OCI-LY7 (cell line): ENCODE results near the gene AOAH. TPM values are rescaled to one million over a fixed set of nuclear protein-coding genes. Genes with fewer than 3 reads are reported as not detected.

ENCODE experiments used
- BruUV-seq: library from RNA; stranded (reverse); fragments of 400-500 nt; replicated peaks from 2 replicates; lab custom pipeline; 2021; lab: Mats Ljungman, UMichigan
- CTCF ChIA-PET: fragments of 300-600 bp; sonication (Branson Sonifier 250); formaldehyde crosslinking; loops from one replicate; lab custom pipeline; 2022; ENCODE audit warnings: antibody characterized with exemption; ENCODE audit not compliant: unreplicated experiment; lab: Charles Lee
- POLR2A ChIA-PET: fragments of 300-600 bp; sonication (Branson Sonifier 250); formaldehyde crosslinking; loops from one replicate; lab custom pipeline; 2022; ENCODE audit warnings: antibody characterized with exemption; lab: Charles Lee
- DNase-seq: peaks from one replicate; pipeline ENCODE4 v3.0.0-alpha.2; 2015; ENCODE audit warnings: low spot score
- H2AFZ ChIP-seq: fragments of 200-600 bp; sonication (generic), shearing (Covaris generic); 2 replicates; pipeline ENCODE4 v1.6.1; 2014; ENCODE audit warnings: mild to moderate bottlenecking, antibody characterized with exemption, low read length, moderate library complexity
- H3K27ac ChIP-seq: fragments of 200-600 bp; sonication (generic); 2 replicates; pipeline ENCODE4 v1.5.1; 2014; ENCODE audit warnings: mixed run types, low read depth, mild to moderate bottlenecking, moderate library complexity, low read length, inconsistent platforms; ENCODE audit not compliant: poor library complexity, severe bottlenecking
- H3K36me3 ChIP-seq: fragments of 200-600 bp; sonication (generic); 2 replicates; pipeline ENCODE4 v1.6.1; 2014; ENCODE audit warnings: mild to moderate bottlenecking, antibody characterized with exemption, low read length, moderate library complexity, mixed read lengths; ENCODE audit not compliant: insufficient read depth
- H3K4me1 ChIP-seq: fragments of 200-600 bp; sonication (generic); 2 replicates; pipeline ENCODE4 v1.5.1; 2014; ENCODE audit warnings: mild to moderate bottlenecking, low read length; ENCODE audit not compliant: insufficient read depth, poor library complexity, severe bottlenecking
- H3K4me2 ChIP-seq: fragments of 200-600 bp; sonication (generic); 2 replicates; pipeline ENCODE4 v1.6.1; 2014; ENCODE audit warnings: mild to moderate bottlenecking, low read length
- H3K4me3 ChIP-seq: fragments of 200-600 bp; sonication (generic); 2 replicates; pipeline ENCODE4 v1.5.1; 2014; ENCODE audit warnings: mild to moderate bottlenecking, low read depth, low read length; ENCODE audit not compliant: poor library complexity, severe bottlenecking
- H3K79me2 ChIP-seq: fragments of 200-600 bp; sonication (generic); 2 replicates; pipeline ENCODE4 v1.6.1; 2016; ENCODE audit warnings: low read depth, mild to moderate bottlenecking, low read length, moderate library complexity, mixed read lengths; ENCODE audit not compliant: insufficient read depth
- H3K9me2 ChIP-seq: fragments of 200-600 bp; sonication (generic); 2 replicates; pipeline ENCODE4 v1.6.1; 2016; ENCODE audit warnings: mild to moderate bottlenecking, low read length, mixed read lengths; ENCODE audit not compliant: insufficient read depth
- H3K9me3 ChIP-seq: fragments of 200-600 bp; sonication (generic); 2 replicates; pipeline ENCODE4 v1.6.1; 2014; ENCODE audit warnings: mild to moderate bottlenecking, mixed run types, low read length, mixed read lengths
- H4K20me1 ChIP-seq: fragments of 200-600 bp; sonication (generic); 2 replicates; pipeline ENCODE4 v1.6.1; 2014; ENCODE audit warnings: mild to moderate bottlenecking, antibody characterized with exemption, low read length, moderate library complexity, mixed read lengths; ENCODE audit not compliant: insufficient read depth
- EZH2phosphoT487 ChIP-seq: fragments of 200-600 bp; sonication (generic); IDR thresholded peaks from 2 replicates; pipeline ENCODE4 v1.6.1; 2018; ENCODE audit warnings: low read depth, borderline replicate concordance, mild to moderate bottlenecking, mixed run types, antibody characterized with exemption, low read length, moderate library complexity, mixed read lengths
- intact Hi-C: fragments of 100-400 bp; cut with micrococcal nuclease; formaldehyde crosslinking; loops from one replicate; pipeline ENCODE4 v1.10.0; 2022; ENCODE audit not compliant: unreplicated experiment
- total RNA-seq, 2 experiments: library from RNA; depleted of rRNA in 1 of 2; stranded (reverse); fragments of >200 nt in 1 of 2; shearing (Covaris generic) in 1 of 2; gene quantifications; 2 replicates each; pipeline ENCODE4 v1.2.3, GENCODE V29; 2014 to 2022
- TF ChIP-seq, protein P1 (sequence below): fragments of 200-600 bp; sonication (generic); conservative IDR thresholded peaks from 2 replicates; pipeline ENCODE4 v1.5.1; 2014; ENCODE audit warnings: mild to moderate bottlenecking, antibody characterized with exemption, low read length, moderate library complexity, mixed read lengths

Gene AOAH
- total RNA-seq, 2 experiments from 2014 or later: 0.13 to 0.61 TPM

DNA sequence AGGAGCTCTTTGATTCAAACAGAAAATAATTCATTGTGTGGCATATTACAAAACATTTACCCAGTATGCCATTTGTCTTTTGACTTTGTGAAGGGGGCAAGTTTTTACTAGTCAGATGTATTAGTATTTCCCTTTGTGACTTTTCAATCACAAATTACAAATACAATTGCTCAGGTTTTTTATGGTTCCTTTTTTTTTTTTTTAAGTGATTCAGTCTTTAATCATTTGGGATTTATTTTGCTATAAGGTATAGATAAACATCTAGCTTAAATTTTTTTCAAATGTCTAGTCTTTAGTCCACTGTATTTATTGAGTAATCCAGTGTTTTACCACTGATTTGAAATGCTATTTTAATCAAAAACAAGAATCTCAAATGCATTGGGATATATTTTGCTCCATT, 75.9 kb downstream of the AOAH start:
- no peaks in the 10 kb centered on the region for H4K20me1 ChIP-seq
- no peak overlapping the region for H3K4me2 ChIP-seq
- TF ChIP-seq EZH2phosphoT487: no peak
- TF ChIP-seq, protein P1, sequence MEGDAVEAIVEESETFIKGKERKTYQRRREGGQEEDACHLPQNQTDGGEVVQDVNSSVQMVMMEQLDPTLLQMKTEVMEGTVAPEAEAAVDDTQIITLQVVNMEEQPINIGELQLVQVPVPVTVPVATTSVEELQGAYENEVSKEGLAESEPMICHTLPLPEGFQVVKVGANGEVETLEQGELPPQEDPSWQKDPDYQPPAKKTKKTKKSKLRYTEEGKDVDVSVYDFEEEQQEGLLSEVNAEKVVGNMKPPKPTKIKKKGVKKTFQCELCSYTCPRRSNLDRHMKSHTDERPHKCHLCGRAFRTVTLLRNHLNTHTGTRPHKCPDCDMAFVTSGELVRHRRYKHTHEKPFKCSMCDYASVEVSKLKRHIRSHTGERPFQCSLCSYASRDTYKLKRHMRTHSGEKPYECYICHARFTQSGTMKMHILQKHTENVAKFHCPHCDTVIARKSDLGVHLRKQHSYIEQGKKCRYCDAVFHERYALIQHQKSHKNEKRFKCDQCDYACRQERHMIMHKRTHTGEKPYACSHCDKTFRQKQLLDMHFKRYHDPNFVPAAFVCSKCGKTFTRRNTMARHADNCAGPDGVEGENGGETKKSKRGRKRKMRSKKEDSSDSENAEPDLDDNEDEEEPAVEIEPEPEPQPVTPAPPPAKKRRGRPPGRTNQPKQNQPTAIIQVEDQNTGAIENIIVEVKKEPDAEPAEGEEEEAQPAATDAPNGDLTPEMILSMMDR: no peak
- no peak overlapping the region for H2AFZ ChIP-seq
- intact Hi-C loops: no loop called here
- no peaks in the 10 kb centered on the region for H3K4me1 ChIP-seq
- BruUV-seq: no TSS peak
- DNase-seq: no peak
- H3K4me3 ChIP-seq: no peak overlapping the region
- no peaks in the 10 kb centered on the region for H3K79me2 ChIP-seq
- no peak overlapping the region for H3K27ac ChIP-seq
- H3K36me3 ChIP-seq: no peaks in the 10 kb centered on the region
- no peaks in the 10 kb centered on the region for H3K9me2 ChIP-seq
- POLR2A ChIA-PET: interaction anchor here (0.6 kb wide), 3 partner anchors 29 to 1914 kb away, joined by 3 read pairs; no protein-coding TSS in a partner anchor
- no peaks in the 10 kb centered on the region for H3K9me3 ChIP-seq
- CTCF ChIA-PET: no interaction called here

- no peaks in the 10 kb centered on the region for H3K9me2 ChIP-seq
- no peaks in the 10 kb centered on the region for H4K20me1 ChIP-seq
- no peaks in the 10 kb centered on the region for H3K4me1 ChIP-seq
- ChIA-PET POLR2A (no interaction called here), CTCF (no interaction called here)
- no peak overlapping the region for H3K4me3 ChIP-seq
- no peak overlapping the region for H2AFZ ChIP-seq
- no peak for DNase-seq
- H3K27ac ChIP-seq: no peak overlapping the region
- H3K79me2 ChIP-seq: no peaks in the 10 kb centered on the region
- intact Hi-C loops: no loop called here
- no peaks in the 10 kb centered on the region for H3K9me3 ChIP-seq
- BruUV-seq: no TSS peak
- no peak overlapping the region for H3K4me2 ChIP-seq
- no peaks in the 10 kb centered on the region for H3K36me3 ChIP-seq
- TF ChIP-seq EZH2phosphoT487: no peak
- TF ChIP-seq, protein P1: no peak
Observed at GRCh38 chr7:36644625-36645422, 79.5 kb downstream of the AOAH start.

GRCh38 chr7:36642414-36642813, 81.9 kb downstream of the AOAH start:
- Histone ChIP-seq H3K27ac (no peak overlapping the region), H4K20me1 (no peaks in the 10 kb centered on the region), H3K9me3 (no peaks in the 10 kb centered on the region), H3K9me2 (no peaks in the 10 kb centered on the region), H3K36me3 (no peaks in the 10 kb centered on the region), H3K4me1 (no peaks in the 10 kb centered on the region), H3K79me2 (no peaks in the 10 kb centered on the region), H3K4me3 (no peak overlapping the region), H3K4me2 (no peak overlapping the region), H2AFZ (no peak overlapping the region)
- ChIA-PET CTCF (no interaction called here), POLR2A (no interaction called here)
- intact Hi-C loops: no loop called here
- no peak for DNase-seq
- BruUV-seq: no TSS peak
- TF ChIP-seq, protein P1: no peak
- TF ChIP-seq EZH2phosphoT487: no peak
